ENCODE data around the gene HAX1. TPM values are rescaled to one million over a fixed set of nuclear protein-coding genes. Genes with fewer than 3 reads are reported as not detected.

HAX1 gene
- polyA plus RNA-seq, 1 donor from 2014 or later = 126 TPM

GRCh38 chr1:154316704-154317103, 44.3 kb downstream of the HAX1 start:
- Histone ChIP-seq H3K79me2 (replicated peaks; ENCODE audit: insufficient read depth, low read length) (no peaks in the 10 kb centered on the region), H3K9me2 (ENCODE audit: insufficient read depth, low read length) (no peaks in the 10 kb centered on the region), H3K36me3 (ENCODE audit: insufficient read depth, low read length) (no peaks in the 10 kb centered on the region), H3K4me2 (ENCODE audit: low read length) (no peak overlapping the region), H3K9ac (ENCODE audit: low read length) (no peak overlapping the region), H3K4me3 (ENCODE audit: low read length) (no peak overlapping the region), H3K9me3 (ENCODE audit: low read length) (no peaks in the 10 kb centered on the region), H2AFZ (ENCODE audit: low read depth, low read length) (no peak overlapping the region), H3F3A (ENCODE audit: insufficient read depth, low read length, poor library complexity, severe bottlenecking) (no peaks in the 10 kb centered on the region), H3K27me3 (ENCODE audit: insufficient read depth, low read depth, low read length) (no peaks in the 10 kb centered on the region), H4K20me1 (ENCODE audit: insufficient read depth) (no peaks in the 10 kb centered on the region), H3K27ac (ENCODE audit: low read length) (no peak overlapping the region)
- TF ChIP-seq CTCF (IDR thresholded peaks at IDR 0.05; ENCODE audit: poor library complexity, severe bottlenecking) = no peak
- no peak for TF ChIP-seq EZH2 (IDR thresholded peaks at IDR 0.05; ENCODE audit: borderline replicate concordance, insufficient read depth, low read length, poor library complexity, severe bottlenecking)
- no peak for TF ChIP-seq POLR2AphosphoS5 (IDR thresholded peaks at IDR 0.05)
- no peak for TF ChIP-seq EP300 (conservative IDR thresholded peaks at IDR 0.05; ENCODE audit: poor library complexity, severe bottlenecking)
- TF ChIP-seq RAD21 (conservative IDR thresholded peaks at IDR 0.05) = no peak
- no peak for TF ChIP-seq MXI1 (conservative IDR thresholded peaks at IDR 0.05; ENCODE audit: poor library complexity, severe bottlenecking)
- TF ChIP-seq REST (IDR thresholded peaks at IDR 0.05; ENCODE audit: borderline replicate concordance) = no peak

GRCh38 chr1:154318386-154318785, 46.0 kb downstream of the HAX1 start:
- Histone ChIP-seq H3K4me3 (ENCODE audit: low read length) (no peak overlapping the region), H2AFZ (ENCODE audit: low read depth, low read length) (no peak overlapping the region), H3K79me2 (replicated peaks; ENCODE audit: insufficient read depth, low read length) (no peaks in the 10 kb centered on the region), H3K9ac (ENCODE audit: low read length) (no peak overlapping the region), H3K4me2 (ENCODE audit: low read length) (no peak overlapping the region), H3K27me3 (ENCODE audit: insufficient read depth, low read depth, low read length) (no peaks in the 10 kb centered on the region), H3K9me2 (ENCODE audit: insufficient read depth, low read length) (no peaks in the 10 kb centered on the region), H3F3A (ENCODE audit: insufficient read depth, low read length, poor library complexity, severe bottlenecking) (no peaks in the 10 kb centered on the region), H3K36me3 (ENCODE audit: insufficient read depth, low read length) (no peaks in the 10 kb centered on the region), H4K20me1 (ENCODE audit: insufficient read depth) (no peaks in the 10 kb centered on the region), H3K27ac (ENCODE audit: low read length) (no peak overlapping the region), H3K9me3 (ENCODE audit: low read length) (no peaks in the 10 kb centered on the region)
- TF ChIP-seq EZH2 (IDR thresholded peaks at IDR 0.05; ENCODE audit: borderline replicate concordance, insufficient read depth, low read length, poor library complexity, severe bottlenecking) (no peak), SMC3 (conservative IDR thresholded peaks at IDR 0.05; ENCODE audit: poor library complexity) (no peak), EP300 (conservative IDR thresholded peaks at IDR 0.05; ENCODE audit: poor library complexity, severe bottlenecking) (no peak), MXI1 (conservative IDR thresholded peaks at IDR 0.05; ENCODE audit: poor library complexity, severe bottlenecking) (no peak), POLR2AphosphoS5 (IDR thresholded peaks at IDR 0.05) (no peak), CTCF (IDR thresholded peaks at IDR 0.05; ENCODE audit: poor library complexity, severe bottlenecking) (no peak)
